Fibroblast of lung (primary cell): ENCODE measurements around the gene CALU. TPM values are rescaled to one million over a fixed set of nuclear protein-coding genes. Genes with fewer than 3 reads are reported as not detected.

Experiments
- DNase-seq, 2 donors: peaks; one replicate each; pipeline versions ENCODE4 v3.0.0 to v3.0.0-alpha.2; 2010; ENCODE audit warnings: low read depth in 2 of 2
- H2AFZ ChIP-seq: 2 replicates; pipeline ENCODE4 v1.5.1; 2012; ENCODE audit warnings: low read length, control low read depth, inconsistent platforms
- H3K27ac ChIP-seq: 2 replicates; pipeline ENCODE4 v1.5.1; 2011; ENCODE audit warnings: low read length, control low read depth; ENCODE audit not compliant: insufficient read depth
- H3K27me3 ChIP-seq: 2 replicates; pipeline ENCODE4 v1.5.1; 2011; ENCODE audit warnings: mild to moderate bottlenecking, low read length; ENCODE audit not compliant: control insufficient read depth, insufficient read depth
- H3K36me3 ChIP-seq: 2 replicates; pipeline ENCODE4 v1.5.1; 2011; ENCODE audit warnings: low read length; ENCODE audit not compliant: control insufficient read depth, insufficient read depth
- H3K4me1 ChIP-seq: 2 replicates; pipeline ENCODE4 v1.5.1; 2011; ENCODE audit warnings: low read length; ENCODE audit not compliant: control insufficient read depth, insufficient read depth; ENCODE audit errors: extremely low read depth
- H3K4me2 ChIP-seq: 2 replicates; pipeline ENCODE4 v1.5.1; 2011; ENCODE audit warnings: low read length, control low read depth; ENCODE audit not compliant: insufficient read depth; ENCODE audit errors: extremely low read depth
- H3K4me3 ChIP-seq, 4 experiments: fragments of 200-600 bp in 1 of 4; sonication (generic) in 1 of 4; replicated peaks in 1 of 4; 2 replicates each; pipeline ENCODE4 v1.5.1; 2011 to 2016; ENCODE audit warnings: low read length in 4 of 4, low read depth in 3 of 4, mild to moderate bottlenecking in 3 of 4, control low read depth in 2 of 4, inconsistent platforms in 1 of 4, mixed read lengths in 1 of 4; ENCODE audit not compliant: insufficient read depth in 1 of 4; ENCODE audit errors: control extremely low read depth in 1 of 4
- H3K79me2 ChIP-seq: 2 replicates; pipeline ENCODE4 v1.5.1; 2012; ENCODE audit warnings: mild to moderate bottlenecking, low read length, inconsistent platforms; ENCODE audit not compliant: control insufficient read depth, insufficient read depth
- H3K9ac ChIP-seq: 2 replicates; pipeline ENCODE4 v1.5.1; 2011; ENCODE audit warnings: mild to moderate bottlenecking, low read length, control low read depth; ENCODE audit not compliant: insufficient read depth
- H3K9me3 ChIP-seq: 2 replicates; pipeline ENCODE4 v1.5.1; 2012; ENCODE audit warnings: low read depth, low read length; ENCODE audit not compliant: control insufficient read depth, insufficient read depth
- H4K20me1 ChIP-seq: 2 replicates; pipeline ENCODE4 v1.5.1; 2011; ENCODE audit warnings: low read length; ENCODE audit not compliant: control insufficient read depth, insufficient read depth; ENCODE audit errors: extremely low read depth
- EZH2 ChIP-seq: IDR thresholded peaks from 2 replicates; pipeline ENCODE4 v1.5.1; 2012; ENCODE audit warnings: low read length, control low read depth, mild to moderate bottlenecking; ENCODE audit errors: missing control alignments
- polyA plus RNA-seq, 2 donors: library from polyadenylated mRNA; depleted of rRNA in 1 of 2; stranded (reverse) in 1 of 2; unstranded in 1 of 2; fragments of >200 nt; gene quantifications; 2 replicates each; pipeline ENCODE4 v1.2.1, GENCODE V29; 2011 to 2012; ENCODE audit warnings: missing spikeins in 1 of 2
- total RNA-seq: library from RNA; depleted of rRNA; stranded (reverse); fragments of >200 nt; gene quantifications from 2 replicates; pipeline ENCODE4 v1.2.1, GENCODE V29; 2014
- TF ChIP-seq, protein P1 (sequence below), 2 donors: IDR thresholded peaks in 1 of 2; conservative IDR thresholded peaks in 1 of 2; 1 replicate in 1 of 2; 2 replicates in 1 of 2; pipeline ENCODE4 v1.5.1; 2011 to 2012; ENCODE audit warnings: low read length in 2 of 2, control low read depth in 1 of 2, inconsistent platforms in 1 of 2, low read depth in 1 of 2, mild to moderate bottlenecking in 1 of 2

The CALU gene
- total and polyA plus RNA-seq, 2 donors (not counting 1 experiment from before 2014, with no cell fraction given) = 636 to 1,372 TPM

DNA sequence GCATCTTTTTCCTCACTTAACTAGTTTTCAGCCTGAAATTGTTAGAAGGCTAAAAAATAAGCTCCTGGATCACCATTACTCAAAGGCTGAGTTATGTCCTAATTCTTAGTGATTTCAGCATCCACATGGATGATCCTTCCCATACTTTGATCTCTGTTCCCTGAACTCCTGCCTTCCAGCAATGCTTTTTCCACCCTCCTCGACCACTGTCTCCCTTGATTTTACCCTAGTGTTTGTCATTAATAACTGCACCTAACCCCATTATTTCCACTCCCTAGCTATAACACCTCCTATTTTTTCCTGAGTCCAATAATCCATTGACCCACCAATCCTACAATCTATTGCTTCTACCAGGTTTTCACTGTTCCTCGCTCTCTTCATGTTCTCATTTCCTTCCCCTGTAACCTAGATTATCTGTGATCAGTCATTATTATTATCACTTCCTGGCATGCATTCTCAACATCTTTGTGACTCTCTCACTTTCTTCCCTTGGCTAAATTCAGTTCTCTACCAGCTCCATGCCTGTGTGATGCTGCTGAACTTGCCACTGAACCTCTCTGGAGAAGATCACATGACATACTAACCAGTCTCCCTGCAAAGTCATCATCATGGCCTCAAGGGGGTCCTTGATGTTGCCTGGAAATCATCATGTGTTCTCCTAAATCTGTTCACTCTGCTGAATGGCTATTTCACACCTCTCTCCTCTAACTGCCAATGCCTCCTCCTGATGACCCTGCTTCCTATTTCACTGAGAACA, 6.5 kb upstream of the CALU start:
- Histone ChIP-seq H3K4me1 (peaks cover 7% of the 10 kb centered on the region), H3K36me3 (no peaks in the 10 kb centered on the region), H3K27ac (no peak overlapping the region), H3K27me3 (no peaks in the 10 kb centered on the region), H3K4me3 (no peak overlapping the region), H3K4me2 (no peak overlapping the region), H3K9me3 (no peaks in the 10 kb centered on the region), H2AFZ (no peak overlapping the region), H4K20me1 (no peaks in the 10 kb centered on the region), H3K9ac (no peak overlapping the region), H3K79me2 (no peaks in the 10 kb centered on the region)
- DNase-seq = no peak
- TF ChIP-seq, protein P1, sequence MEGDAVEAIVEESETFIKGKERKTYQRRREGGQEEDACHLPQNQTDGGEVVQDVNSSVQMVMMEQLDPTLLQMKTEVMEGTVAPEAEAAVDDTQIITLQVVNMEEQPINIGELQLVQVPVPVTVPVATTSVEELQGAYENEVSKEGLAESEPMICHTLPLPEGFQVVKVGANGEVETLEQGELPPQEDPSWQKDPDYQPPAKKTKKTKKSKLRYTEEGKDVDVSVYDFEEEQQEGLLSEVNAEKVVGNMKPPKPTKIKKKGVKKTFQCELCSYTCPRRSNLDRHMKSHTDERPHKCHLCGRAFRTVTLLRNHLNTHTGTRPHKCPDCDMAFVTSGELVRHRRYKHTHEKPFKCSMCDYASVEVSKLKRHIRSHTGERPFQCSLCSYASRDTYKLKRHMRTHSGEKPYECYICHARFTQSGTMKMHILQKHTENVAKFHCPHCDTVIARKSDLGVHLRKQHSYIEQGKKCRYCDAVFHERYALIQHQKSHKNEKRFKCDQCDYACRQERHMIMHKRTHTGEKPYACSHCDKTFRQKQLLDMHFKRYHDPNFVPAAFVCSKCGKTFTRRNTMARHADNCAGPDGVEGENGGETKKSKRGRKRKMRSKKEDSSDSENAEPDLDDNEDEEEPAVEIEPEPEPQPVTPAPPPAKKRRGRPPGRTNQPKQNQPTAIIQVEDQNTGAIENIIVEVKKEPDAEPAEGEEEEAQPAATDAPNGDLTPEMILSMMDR (conservative IDR thresholded peaks at IDR 0.05 in 1 of 2, IDR thresholded peaks at IDR 0.05 in 1 of 2; ENCODE audit: low read depth in 1 of 2, low read length in 2 of 2) = no peak
- TF ChIP-seq EZH2 = no peak

GRCh38 chr7:128733278-128733645, 5.9 kb upstream of the CALU start:
- Histone ChIP-seq H3K27ac (no peak overlapping the region), H3K9ac (no peak overlapping the region), H3K4me3 (no peak overlapping the region), H3K9me3 (no peaks in the 10 kb centered on the region), H3K4me2 (no peak overlapping the region), H3K36me3 (no peaks in the 10 kb centered on the region), H3K4me1 (peaks cover 11% of the 10 kb centered on the region), H3K27me3 (no peaks in the 10 kb centered on the region), H4K20me1 (no peaks in the 10 kb centered on the region), H3K79me2 (no peaks in the 10 kb centered on the region), H2AFZ (no peak overlapping the region)
- TF ChIP-seq, protein P1 (conservative IDR thresholded peaks at IDR 0.05 in 1 of 2, IDR thresholded peaks at IDR 0.05 in 1 of 2; ENCODE audit: low read depth in 1 of 2, low read length in 2 of 2) = no peak
- no peak for TF ChIP-seq EZH2
- DNase-seq = no peak

- no peak overlapping the region for H2AFZ ChIP-seq
- no peak for DNase-seq
- H3K27ac ChIP-seq = no peak overlapping the region
- TF ChIP-seq EZH2 = no peak
- TF ChIP-seq, protein P1 (conservative IDR thresholded peaks at IDR 0.05 in 1 of 2, IDR thresholded peaks at IDR 0.05 in 1 of 2; ENCODE audit: low read depth in 1 of 2, low read length in 2 of 2) = no peak
- H3K36me3 ChIP-seq = no peaks in the 10 kb centered on the region
- H3K4me2 ChIP-seq = no peak overlapping the region
- H3K79me2 ChIP-seq = peaks cover 7% of the 10 kb centered on the region
- no peaks in the 10 kb centered on the region for H3K9me3 ChIP-seq
- H3K4me3 ChIP-seq = no peak overlapping the region
- no peak overlapping the region for H3K9ac ChIP-seq
- H3K4me1 ChIP-seq = peaks cover 11% of the 10 kb centered on the region
- H4K20me1 ChIP-seq = no peaks in the 10 kb centered on the region
- H3K27me3 ChIP-seq = no peaks in the 10 kb centered on the region
These were observed 4.3 kb upstream of the CALU start for GRCh38 chr7:128734890-128735289.
